ENCODE data around the gene CCNG2. TPM values are rescaled to one million over a fixed set of nuclear protein-coding genes. Genes with fewer than 3 reads are reported as not detected.

CCNG2 gene
- total and polyA plus RNA-seq, 9 of the 15 experiments (the other 6 are each of a cell fraction or from before 2014, with no cell fraction given), result 0.49 to 6.6 (median 2.9) TPM

DNA sequence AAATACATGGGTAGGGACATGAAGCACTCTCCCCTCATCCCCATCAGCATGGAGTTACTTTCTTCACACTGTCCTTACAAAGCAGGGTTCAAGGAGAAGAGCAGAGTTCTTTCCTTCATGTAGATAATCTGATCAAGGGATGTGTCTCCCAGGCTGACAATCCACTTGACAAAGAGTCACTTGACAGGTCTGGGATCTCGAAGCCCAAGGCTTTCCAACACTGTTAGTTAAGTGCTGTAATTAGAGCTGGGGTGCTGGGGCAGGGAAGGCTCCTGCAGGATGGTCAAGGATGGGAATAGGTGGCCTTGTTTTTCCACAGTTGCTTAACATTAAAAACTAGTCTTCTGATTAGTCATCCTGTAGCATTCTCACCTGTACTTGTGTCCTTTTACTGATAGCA lies 38.0 kb downstream of the CCNG2 start:
- Histone ChIP-seq H3K9me3 (replicated peaks; ENCODE audit: control insufficient read depth, insufficient read depth, low read depth, low read length) (no peaks in the 10 kb centered on the region), H3K36me3 (ENCODE audit: control insufficient read depth, insufficient read depth, low read length) (no peaks in the 10 kb centered on the region), H2AFZ (ENCODE audit: low read depth, low read length) (no peak overlapping the region), H3K9me1 (ENCODE audit: control insufficient read depth, insufficient read depth, low read length) (no peaks in the 10 kb centered on the region), H3K9ac (ENCODE audit: insufficient read depth in 1 of 2, low read depth in 2 of 2, low read length in 2 of 2) (no peak overlapping the region), H3K4me1 (replicated peaks in 1 of 2; ENCODE audit: control insufficient read depth in 2 of 2, insufficient read depth in 2 of 2, low read length in 2 of 2) (no peaks in the 10 kb centered on the region), H4K20me1 (replicated peaks; ENCODE audit: control insufficient read depth, insufficient read depth, low read length) (no peaks in the 10 kb centered on the region), H3K79me2 (ENCODE audit: control insufficient read depth, insufficient read depth, low read length) (no peaks in the 10 kb centered on the region), H3K4me3 (no peak overlapping the region), H3K27ac (ENCODE audit: extremely low read depth, low read depth, low read length) (no peak overlapping the region), H3K4me2 (ENCODE audit: insufficient read depth, low read length) (no peak overlapping the region), H3K27me3 (ENCODE audit: control insufficient read depth in 2 of 2, insufficient read depth in 2 of 2, low read length in 2 of 2) (peaks cover 16 to 49% of the 10 kb centered on the region in 2 experiments)
- intact Hi-C loops (cut with micrococcal nuclease) (no loop called here), in situ Hi-C loops (cut with MboI) (no loop called here)
- no peak for ATAC-seq
- WGBS (ENCODE audit: insufficient coverage, low coverage, missing lambda C conversion rate), result 0% methylated on average over 1 of the region's 1 CpG
- no peak for FAIRE-seq
- no peak for DNase-seq (ENCODE audit: extremely low read depth in 1 of 4, low spot score in 3 of 4)
- POLR2A ChIA-PET, result no interaction called here
- CTCF ChIA-PET (ENCODE audit: low intra/inter-chr PET ratio), result no interaction called here
- no TSS peak for BruUV-seq (replicated peaks)
- TF ChIP-seq ZNF785 (CRISPR knock-in tag; IDR thresholded peaks at IDR 0.05), result no peak
- TF ChIP-seq, protein P1, sequence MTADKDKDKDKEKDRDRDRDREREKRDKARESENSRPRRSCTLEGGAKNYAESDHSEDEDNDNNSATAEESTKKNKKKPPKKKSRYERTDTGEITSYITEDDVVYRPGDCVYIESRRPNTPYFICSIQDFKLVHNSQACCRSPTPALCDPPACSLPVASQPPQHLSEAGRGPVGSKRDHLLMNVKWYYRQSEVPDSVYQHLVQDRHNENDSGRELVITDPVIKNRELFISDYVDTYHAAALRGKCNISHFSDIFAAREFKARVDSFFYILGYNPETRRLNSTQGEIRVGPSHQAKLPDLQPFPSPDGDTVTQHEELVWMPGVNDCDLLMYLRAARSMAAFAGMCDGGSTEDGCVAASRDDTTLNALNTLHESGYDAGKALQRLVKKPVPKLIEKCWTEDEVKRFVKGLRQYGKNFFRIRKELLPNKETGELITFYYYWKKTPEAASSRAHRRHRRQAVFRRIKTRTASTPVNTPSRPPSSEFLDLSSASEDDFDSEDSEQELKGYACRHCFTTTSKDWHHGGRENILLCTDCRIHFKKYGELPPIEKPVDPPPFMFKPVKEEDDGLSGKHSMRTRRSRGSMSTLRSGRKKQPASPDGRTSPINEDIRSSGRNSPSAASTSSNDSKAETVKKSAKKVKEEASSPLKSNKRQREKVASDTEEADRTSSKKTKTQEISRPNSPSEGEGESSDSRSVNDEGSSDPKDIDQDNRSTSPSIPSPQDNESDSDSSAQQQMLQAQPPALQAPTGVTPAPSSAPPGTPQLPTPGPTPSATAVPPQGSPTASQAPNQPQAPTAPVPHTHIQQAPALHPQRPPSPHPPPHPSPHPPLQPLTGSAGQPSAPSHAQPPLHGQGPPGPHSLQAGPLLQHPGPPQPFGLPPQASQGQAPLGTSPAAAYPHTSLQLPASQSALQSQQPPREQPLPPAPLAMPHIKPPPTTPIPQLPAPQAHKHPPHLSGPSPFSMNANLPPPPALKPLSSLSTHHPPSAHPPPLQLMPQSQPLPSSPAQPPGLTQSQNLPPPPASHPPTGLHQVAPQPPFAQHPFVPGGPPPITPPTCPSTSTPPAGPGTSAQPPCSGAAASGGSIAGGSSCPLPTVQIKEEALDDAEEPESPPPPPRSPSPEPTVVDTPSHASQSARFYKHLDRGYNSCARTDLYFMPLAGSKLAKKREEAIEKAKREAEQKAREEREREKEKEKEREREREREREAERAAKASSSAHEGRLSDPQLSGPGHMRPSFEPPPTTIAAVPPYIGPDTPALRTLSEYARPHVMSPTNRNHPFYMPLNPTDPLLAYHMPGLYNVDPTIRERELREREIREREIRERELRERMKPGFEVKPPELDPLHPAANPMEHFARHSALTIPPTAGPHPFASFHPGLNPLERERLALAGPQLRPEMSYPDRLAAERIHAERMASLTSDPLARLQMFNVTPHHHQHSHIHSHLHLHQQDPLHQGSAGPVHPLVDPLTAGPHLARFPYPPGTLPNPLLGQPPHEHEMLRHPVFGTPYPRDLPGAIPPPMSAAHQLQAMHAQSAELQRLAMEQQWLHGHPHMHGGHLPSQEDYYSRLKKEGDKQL (CRISPR knock-in tag; IDR thresholded peaks at IDR 0.05; ENCODE audit: borderline replicate concordance), result no peak
- no peak for TF ChIP-seq KAT2B (IDR thresholded peaks at IDR 0.05; ENCODE audit: low read depth, low read length)
- TF ChIP-seq PRMT5 (CRISPR knock-in tag; IDR thresholded peaks at IDR 0.05), result no peak
- TF ChIP-seq CHD1 (IDR thresholded peaks at IDR 0.05; ENCODE audit: low read length), result no peak
- no peak for TF ChIP-seq ZNF77 (CRISPR knock-in tag; IDR thresholded peaks at IDR 0.05)
- TF ChIP-seq HMGN3 (IDR thresholded peaks at IDR 0.05; ENCODE audit: borderline replicate concordance, extremely low read depth, insufficient read length, low read depth, low read length), result no peak
- TF ChIP-seq ZNF184 (CRISPR knock-in tag; IDR thresholded peaks at IDR 0.05), result no peak
- TF ChIP-seq ZNF584 (CRISPR knock-in tag; IDR thresholded peaks at IDR 0.05; ENCODE audit: low read depth), result no peak
- TF ChIP-seq SAFB2 (IDR thresholded peaks at IDR 0.05; ENCODE audit: borderline replicate concordance, low read depth, low read length, severe bottlenecking), result no peak
- TF ChIP-seq MAFK (IDR thresholded peaks at IDR 0.05; ENCODE audit: low read length), result no peak
- TF ChIP-seq LCOR (CRISPR knock-in tag; IDR thresholded peaks at IDR 0.05), result no peak
- no peak for TF ChIP-seq NR2C2 (CRISPR knock-in tag; IDR thresholded peaks at IDR 0.05)
- TF ChIP-seq NR2C2 (tag; IDR thresholded peaks at IDR 0.05), result no peak
- no peak for TF ChIP-seq TCFL5 (CRISPR knock-in tag; conservative IDR thresholded peaks at IDR 0.05)
- TF ChIP-seq SNIP1 (IDR thresholded peaks at IDR 0.05; ENCODE audit: low read depth), result no peak
- no peak for TF ChIP-seq HDAC2 (IDR thresholded peaks at IDR 0.05)
- no peak for TF ChIP-seq RBM34 (IDR thresholded peaks at IDR 0.05; ENCODE audit: borderline replicate concordance, insufficient read depth, low read length)
- TF ChIP-seq, protein P2, sequence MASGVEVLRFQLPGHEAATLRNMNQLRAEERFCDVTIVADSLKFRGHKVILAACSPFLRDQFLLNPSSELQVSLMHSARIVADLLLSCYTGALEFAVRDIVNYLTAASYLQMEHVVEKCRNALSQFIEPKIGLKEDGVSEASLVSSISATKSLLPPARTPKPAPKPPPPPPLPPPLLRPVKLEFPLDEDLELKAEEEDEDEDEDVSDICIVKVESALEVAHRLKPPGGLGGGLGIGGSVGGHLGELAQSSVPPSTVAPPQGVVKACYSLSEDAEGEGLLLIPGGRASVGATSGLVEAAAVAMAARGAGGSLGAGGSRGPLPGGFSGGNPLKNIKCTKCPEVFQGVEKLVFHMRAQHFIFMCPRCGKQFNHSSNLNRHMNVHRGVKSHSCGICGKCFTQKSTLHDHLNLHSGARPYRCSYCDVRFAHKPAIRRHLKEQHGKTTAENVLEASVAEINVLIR (CRISPR knock-in tag; IDR thresholded peaks at IDR 0.05), result no peak
- no peak for TF ChIP-seq HDAC6 (IDR thresholded peaks at IDR 0.05; ENCODE audit: low read depth, low read length)
